SK-N-SH (cell line): Measurements from ENCODE around the gene KCNK16.

Experiments used
- CHD2 ChIP-seq: fragments of 150-350 bp; IDR thresholded peaks from 2 replicates; pipeline ENCODE4 v1.6.1; 2018; ENCODE audit warnings: low read length; ENCODE audit not compliant: partially characterized antibody
- CTCF ChIP-seq: fragments of 200-600 bp; sonication (generic); IDR thresholded peaks from 2 replicates; pipeline ENCODE4 v1.6.1; 2017; ENCODE audit warnings: antibody characterized with exemption, mild to moderate bottlenecking, moderate library complexity
- EP300 ChIP-seq, 2 experiments: IDR thresholded peaks; 2 replicates each; pipeline versions ENCODE4 v1.4.0 to v1.6.1; 2012; ENCODE audit warnings: borderline replicate concordance in 1 of 2, low read depth in 1 of 2, low read length in 1 of 2
- MAX ChIP-seq: IDR thresholded peaks from 2 replicates; pipeline ENCODE4 v1.4.0; 2012; ENCODE audit warnings: low read depth
- PBX3 ChIP-seq: IDR thresholded peaks from 2 replicates; pipeline ENCODE4; 2012
- POLR2AphosphoS5 ChIP-seq: IDR thresholded peaks from 2 replicates; pipeline ENCODE4 v1.6.1; 2012; ENCODE audit warnings: low read depth, low read length
- RAD21 ChIP-seq: IDR thresholded peaks from 2 replicates; pipeline ENCODE4 v1.6.1; 2012; ENCODE audit warnings: mild to moderate bottlenecking, low read length
- RCOR1 ChIP-seq: fragments of 150-350 bp; IDR thresholded peaks from 2 replicates; pipeline ENCODE4 v1.6.1; 2017; ENCODE audit warnings: antibody characterized with exemption, low read length

- TF ChIP-seq CTCF, result no peak
- TF ChIP-seq MAX, result no peak
- no peak for TF ChIP-seq EP300 (IDR thresholded peaks at IDR 0.05; ENCODE audit: borderline replicate concordance in 1 of 2, low read depth in 1 of 2, low read length in 1 of 2)
- TF ChIP-seq PBX3, result no peak
- no peak for TF ChIP-seq RAD21
- no peak for TF ChIP-seq CHD2
- no peak for TF ChIP-seq RCOR1
- no peak for TF ChIP-seq POLR2AphosphoS5
These were observed 41.1 kb downstream of the KCNK16 start for GRCh38 chr6:39281312-39281980.
